Fibroblast of lung (primary cell): ENCODE measurements around the gene ANKRD24.
"Not testable (repeated sequence)": the region's sequence is repeated elsewhere in the genome, so short reads cannot be mapped to it uniquely, and the experiment has no call there.

ENCODE experiments used
- CTCF ChIP-seq, 2 donors: IDR thresholded peaks in 1 of 2; conservative IDR thresholded peaks in 1 of 2; 1 replicate in 1 of 2; 2 replicates in 1 of 2; pipeline ENCODE4 v1.5.1; 2011 to 2012; ENCODE audit warnings: low read length in 2 of 2, control low read depth in 1 of 2, inconsistent platforms in 1 of 2, low read depth in 1 of 2, mild to moderate bottlenecking in 1 of 2
- EZH2 ChIP-seq: IDR thresholded peaks from 2 replicates; pipeline ENCODE4 v1.5.1; 2012; ENCODE audit warnings: low read length, control low read depth, mild to moderate bottlenecking; ENCODE audit errors: missing control alignments

GRCh38 chr19:4218523-4218922 is 36.0 kb downstream of the ANKRD24 start:
- not testable (repeated sequence) for TF ChIP-seq CTCF (conservative IDR thresholded peaks at IDR 0.05 in 1 of 2, IDR thresholded peaks at IDR 0.05 in 1 of 2; ENCODE audit: low read depth in 1 of 2, low read length in 2 of 2); EZH2
